GM12801 (cell line): ENCODE results near the gene KCNH5.

ENCODE experiments used
- CTCF ChIP-seq: IDR thresholded peaks from one replicate; pipeline ENCODE4 v1.5.1; 2011; ENCODE audit warnings: control low read depth; ENCODE audit not compliant: insufficient read length; ENCODE audit errors: extremely low read depth

The KCNH5 gene

GRCh38 chr14:62706217-62706616, 339.0 kb downstream of the KCNH5 start:
- no peak for TF ChIP-seq CTCF

GRCh38 chr14:62697461-62697860, 347.8 kb downstream of the KCNH5 start:
- no peak for TF ChIP-seq CTCF

GRCh38 chr14:62696929-62697328, 348.3 kb downstream of the KCNH5 start:
- no peak for TF ChIP-seq CTCF

- TF ChIP-seq CTCF: no peak
These were observed 348.8 kb downstream of the KCNH5 start for GRCh38 chr14:62696331-62696924.

GRCh38 chr14:62694075-62694474, 351.2 kb downstream of the KCNH5 start:
- no peak for TF ChIP-seq CTCF

- no peak for TF ChIP-seq CTCF
These were observed 352.7 kb downstream of the KCNH5 start for GRCh38 chr14:62692490-62693106.

GRCh38 chr14:62691647-62692489, 353.4 kb downstream of the KCNH5 start:
- no peak for TF ChIP-seq CTCF
